H1 (cell line): ENCODE data around the gene KCNH4. TPM values are rescaled to one million over a fixed set of nuclear protein-coding genes. Genes with fewer than 3 reads are reported as not detected.

Experiments
- CTCF ChIA-PET: fragments of 300-600 bp; sonication (Branson Sonifier 250); formaldehyde crosslinking; loops from one replicate; lab custom pipeline; 2021; ENCODE audit not compliant: partially characterized antibody; lab: Charles Lee
- POLR2A ChIA-PET: fragments of 300-600 bp; sonication (Branson Sonifier 250); formaldehyde crosslinking; loops from one replicate; lab custom pipeline; 2021; ENCODE audit warnings: inconsistent platforms; ENCODE audit not compliant: partially characterized antibody; lab: Charles Lee
- DNase-seq, 2 experiments: peaks; one replicate each; pipeline versions ENCODE4 v3.0.0 to v3.0.0-alpha.2; 2010 to 2022; ENCODE audit warnings: low spot score in 2 of 2, low read depth in 1 of 2, mixed read lengths in 1 of 2
- FAIRE-seq: peaks from 2 replicates; lab custom pipeline; 2011; peaks lifted over from hg19 to GRCh38; lab: Jason Lieb, UNC
- H2AFZ ChIP-seq: 2 replicates; pipeline ENCODE4 v1.8.1; 2012; ENCODE audit warnings: low read length, inconsistent platforms
- H2AK5ac ChIP-seq: 2 replicates; pipeline ENCODE4 v1.6.1; 2013; ENCODE audit warnings: low read depth, low read length
- H2BK120ac ChIP-seq: replicated peaks from 2 replicates; pipeline ENCODE3; 2013; ENCODE audit warnings: low read depth, low read length, inconsistent platforms
- H2BK12ac ChIP-seq: 2 replicates; pipeline ENCODE4 v1.6.1; 2013; ENCODE audit warnings: low read depth, low read length
- H2BK15ac ChIP-seq: 2 replicates; pipeline ENCODE4 v1.6.1; 2013; ENCODE audit warnings: low read length
- H2BK20ac ChIP-seq: 2 replicates; pipeline ENCODE4 v1.6.1; 2013; ENCODE audit warnings: low read length
- H2BK5ac ChIP-seq: 2 replicates; pipeline ENCODE4 v1.6.1; 2013; ENCODE audit warnings: low read depth, low read length
- H3K14ac ChIP-seq: 2 replicates; pipeline ENCODE4 v1.6.1; 2013; ENCODE audit warnings: inconsistent platforms; ENCODE audit not compliant: insufficient read length
- H3K18ac ChIP-seq: 2 replicates; pipeline ENCODE4 v1.6.1; 2013; ENCODE audit warnings: low read length; ENCODE audit errors: extremely low read depth
- H3K23ac ChIP-seq: 2 replicates; pipeline ENCODE4 v1.6.1; 2013; ENCODE audit warnings: inconsistent platforms; ENCODE audit not compliant: insufficient read length
- H3K23me2 ChIP-seq: 2 replicates; pipeline ENCODE4 v1.6.1; 2013; ENCODE audit warnings: low read depth, low read length
- H3K27ac ChIP-seq: 2 replicates; pipeline ENCODE4 v1.6.1; 2011; ENCODE audit warnings: low read depth, low read length, inconsistent platforms
- H3K27me3 ChIP-seq, 4 experiments: replicated peaks in 1 of 4; 1 replicate in 1 of 4; 2 replicates in 3 of 4; pipeline versions ENCODE4 v1.6.1 to v1.8.1; 2011 to 2013; ENCODE audit warnings: low read length in 3 of 4, mild to moderate bottlenecking in 3 of 4, inconsistent platforms in 2 of 4, mixed read lengths in 2 of 4, moderate library complexity in 1 of 4; ENCODE audit not compliant: control insufficient read depth in 3 of 4, insufficient read depth in 3 of 4; ENCODE audit errors: extremely low read depth in 1 of 4
- H3K36me3 ChIP-seq, 4 experiments: 2 replicates each; pipeline versions ENCODE4 v1.6.1 to v1.8.1; 2011 to 2013; ENCODE audit warnings: mild to moderate bottlenecking in 4 of 4, low read length in 3 of 4, moderate library complexity in 2 of 4, control low read depth in 1 of 4, inconsistent platforms in 1 of 4; ENCODE audit not compliant: insufficient read depth in 4 of 4, control insufficient read depth in 2 of 4
- H3K4ac ChIP-seq: replicated peaks from 2 replicates; pipeline ENCODE3; 2013; ENCODE audit warnings: low read length, low read depth, mixed read lengths, inconsistent platforms; ENCODE audit not compliant: insufficient read length
- H3K4me1 ChIP-seq, 4 experiments: replicated peaks in 1 of 4; 1 replicate in 1 of 4; 2 replicates in 3 of 4; pipeline versions ENCODE4 v1.6.1 to v1.8.1; 2011 to 2013; ENCODE audit warnings: low read length in 3 of 4, inconsistent platforms in 2 of 4, mixed read lengths in 1 of 4; ENCODE audit not compliant: insufficient read depth in 4 of 4, control insufficient read depth in 3 of 4
- H3K4me2 ChIP-seq, 2 experiments: 2 replicates each; pipeline versions ENCODE4 v1.6.1 to v1.8.1; 2011 to 2013; ENCODE audit warnings: low read depth in 2 of 2, low read length in 2 of 2, control low read depth in 1 of 2, inconsistent platforms in 1 of 2, mild to moderate bottlenecking in 1 of 2; ENCODE audit not compliant: insufficient read depth in 1 of 2
- H3K4me3 ChIP-seq, 4 experiments: fragments of 200-600, 300-600 bp in 1 of 4; sonication (generic), shearing (Covaris generic), sonication (Bioruptor Twin) in 1 of 4; 2 replicates each; pipeline versions ENCODE4 v1.5.1 to v1.8.1; 2011 to 2016; ENCODE audit warnings: low read length in 4 of 4, low read depth in 3 of 4, control low read depth in 2 of 4, inconsistent platforms in 2 of 4, mild to moderate bottlenecking in 2 of 4, mixed read lengths in 1 of 4, moderate library complexity in 1 of 4; ENCODE audit not compliant: insufficient read depth in 2 of 4; ENCODE audit errors: extremely low read depth in 1 of 4
- H3K56ac ChIP-seq: replicated peaks from 2 replicates; pipeline ENCODE3; 2013; ENCODE audit warnings: low read depth, mild to moderate bottlenecking, mixed read lengths, low read length, inconsistent platforms; ENCODE audit not compliant: insufficient read length
- H3K79me1 ChIP-seq: 2 replicates; pipeline ENCODE4 v1.6.1; 2013; ENCODE audit warnings: low read depth, low read length, control low read depth
- H3K79me2 ChIP-seq, 2 experiments: 2 replicates each; pipeline versions ENCODE4 v1.6.1 to v1.8.1; 2012 to 2013; ENCODE audit warnings: low read length in 2 of 2, mild to moderate bottlenecking in 2 of 2, inconsistent platforms in 1 of 2; ENCODE audit not compliant: insufficient read depth in 2 of 2, control insufficient read depth in 1 of 2
- H3K9ac ChIP-seq, 4 experiments: replicated peaks in 1 of 4; 1 replicate in 1 of 4; 2 replicates in 3 of 4; pipeline versions ENCODE4 v1.6.1 to v1.8.1; 2011 to 2013; ENCODE audit warnings: low read depth in 3 of 4, low read length in 3 of 4, control low read depth in 2 of 4, mild to moderate bottlenecking in 2 of 4, moderate library complexity in 2 of 4, inconsistent platforms in 1 of 4; ENCODE audit errors: extremely low read depth in 1 of 4
- H3K9me3 ChIP-seq, 2 experiments: 2 replicates each; pipeline versions ENCODE4 v1.6.1 to v1.8.1; 2012 to 2013; ENCODE audit warnings: mild to moderate bottlenecking in 2 of 2, moderate library complexity in 2 of 2, control low read depth in 1 of 2, inconsistent platforms in 1 of 2, low read depth in 1 of 2, low read length in 1 of 2, mixed read lengths in 1 of 2; ENCODE audit not compliant: insufficient read depth in 2 of 2
- H4K20me1 ChIP-seq, 2 experiments: replicated peaks in 1 of 2; 2 replicates each; pipeline versions ENCODE3 to v1.8.1; 2011 to 2013; ENCODE audit warnings: inconsistent platforms in 2 of 2, low read length in 2 of 2, mild to moderate bottlenecking in 1 of 2; ENCODE audit not compliant: insufficient read depth in 2 of 2, control insufficient read depth in 1 of 2
- H4K5ac ChIP-seq: 2 replicates; pipeline ENCODE4 v1.6.1; 2013; ENCODE audit warnings: low read length, low read depth, mixed read lengths, inconsistent platforms; ENCODE audit not compliant: insufficient read length
- H4K8ac ChIP-seq: 2 replicates; pipeline ENCODE4 v1.8.0; 2013; ENCODE audit warnings: mild to moderate bottlenecking, moderate library complexity, low read length, inconsistent platforms; ENCODE audit not compliant: insufficient read depth; ENCODE audit errors: extremely low read depth
- H4K91ac ChIP-seq: replicated peaks from 2 replicates; pipeline ENCODE3; 2013; ENCODE audit warnings: low read length, mixed read lengths, inconsistent platforms; ENCODE audit not compliant: insufficient read length
- CTBP2 ChIP-seq: IDR thresholded peaks from 2 replicates; pipeline ENCODE4 v1.7.0; 2011; ENCODE audit warnings: borderline replicate concordance, mild to moderate bottlenecking, moderate library complexity, mixed read lengths, low read length; ENCODE audit not compliant: insufficient read depth, insufficient read length
- JUN ChIP-seq: IDR thresholded peaks from 2 replicates; pipeline ENCODE4 v1.6.1; 2011; ENCODE audit warnings: low read depth, mild to moderate bottlenecking, improper control_type of control experiment, low read length
- KDM1A ChIP-seq: fragments of 200-600, 300-600 bp; sonication (generic); IDR thresholded peaks from 2 replicates; pipeline ENCODE4 v1.7.1; 2016; ENCODE audit warnings: mild to moderate bottlenecking, low read length, borderline replicate concordance
- KDM5A ChIP-seq: fragments of 200-600 bp; IDR thresholded peaks from 2 replicates; pipeline ENCODE4 v1.7.1; 2012; ENCODE audit warnings: mild to moderate bottlenecking, low read length, inconsistent platforms, mixed read lengths
- RBBP5 ChIP-seq: IDR thresholded peaks from 2 replicates; pipeline ENCODE4 v1.7.1; 2012; ENCODE audit warnings: low read depth, mild to moderate bottlenecking, inconsistent platforms, low read length, moderate library complexity, borderline replicate concordance
- RNF2 ChIP-seq: fragments of 200-900, 300-1000 bp; sonication (generic); IDR thresholded peaks from 2 replicates; pipeline ENCODE4 v1.7.1; 2016; ENCODE audit warnings: borderline replicate concordance, low read depth, mild to moderate bottlenecking, antibody characterized with exemption, low read length; ENCODE audit not compliant: poor library complexity, severe bottlenecking; ENCODE audit errors: missing control alignments
- RXRA ChIP-seq: IDR thresholded peaks from 2 replicates; pipeline ENCODE4 v1.6.1; 2011; ENCODE audit warnings: low read depth, mild to moderate bottlenecking, low read length, moderate library complexity; ENCODE audit not compliant: insufficient read depth
- SP1 ChIP-seq: IDR thresholded peaks from 2 replicates; pipeline ENCODE4 v1.6.1; 2011; ENCODE audit warnings: low read depth, low read length
- SRF ChIP-seq: IDR thresholded peaks from 2 replicates; pipeline ENCODE4 v1.6.1; 2011; ENCODE audit warnings: mild to moderate bottlenecking, low read depth, low read length, moderate library complexity
- WGBS, 2 experiments: shearing (Covaris generic) in 1 of 2; methylation state at CpG; one replicate each; pipeline versions ENCODE4 v1.1.6 to v1.1.7; 2013 to 2015; ENCODE audit warnings: low lambda C conversion rate in 2 of 2, mixed read lengths in 2 of 2, inconsistent platforms in 1 of 2, low coverage in 1 of 2, missing lambda C conversion rate in 1 of 2; ENCODE audit not compliant: insufficient replicate concordance in 2 of 2, insufficient coverage in 1 of 2, insufficient read length in 1 of 2; ENCODE audit errors: extremely low coverage in 1 of 2, missing lambda C conversion rate in 1 of 2; 5-methylcytosine and 5-hydroxymethylcytosine counted together
- polyA plus RNA-seq, 7 experiments: library from polyadenylated mRNA; depleted of rRNA in 3 of 7; stranded (reverse) in 5 of 7; unstranded in 2 of 7; fragments of >200 nt in 5 of 7; fragments of 200-250 nt in 2 of 7; gene quantifications; 1 replicate in 5 of 7; 2 replicates in 1 of 7; 4 replicates in 1 of 7; pipeline versions ENCODE4 v1.2.1 to v1.2.3, GENCODE V29; 2011 to 2013; ENCODE audit warnings: missing spikeins in 2 of 7, mixed read lengths in 2 of 7
- total RNA-seq: library from RNA; stranded (reverse); fragmentation: NEBNext Ultra II Directional; extraction: Animal tissue kit (Norgen Biotek cat#: 25700); gene quantifications from 2 replicates; pipeline ENCODE4 v1.2.1, GENCODE V29; 2021
- TF ChIP-seq, protein P1 (sequence below): IDR thresholded peaks from 2 replicates; pipeline ENCODE4 v1.6.1; 2011; ENCODE audit warnings: low read length, improper control_type of control experiment
- TF ChIP-seq, protein P2 (sequence below): IDR thresholded peaks from 2 replicates; pipeline ENCODE4 v1.6.1; 2011; ENCODE audit warnings: low read depth, mild to moderate bottlenecking, low read length; ENCODE audit not compliant: insufficient read depth

Gene KCNH4
- total and polyA plus RNA-seq, 2 of the 8 experiments (the other 6 are each of a cell fraction or from before 2014, with no cell fraction given), result 0.44 to 0.47 TPM

DNA sequence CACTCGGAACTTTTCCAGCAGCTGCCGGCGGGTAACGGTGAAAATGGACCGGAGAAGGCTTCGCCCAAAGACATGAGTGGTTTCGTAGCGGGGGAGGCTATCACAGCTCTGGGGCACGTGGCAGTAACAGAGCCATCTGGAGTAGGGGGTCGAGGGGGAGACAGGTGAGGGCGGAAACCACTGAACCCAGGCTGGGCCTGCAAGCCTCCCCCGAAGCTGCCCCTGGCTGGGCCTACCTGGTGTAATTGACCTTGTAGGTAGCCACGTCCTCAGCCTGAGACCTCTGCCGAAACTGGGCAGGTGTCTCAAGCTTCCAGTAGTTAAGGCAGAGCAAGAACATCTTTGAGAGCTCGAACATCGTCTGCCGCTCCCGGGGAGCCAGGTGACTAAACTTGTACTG lies 61.6 kb downstream of the KCNH4 start:
- POLR2A ChIA-PET, result interaction anchor here (0.9 to 3.8 kb wide), 4 partner anchors 9 to 157 kb away, joined by 3 to 51 read pairs (median 8); partner anchors contain the start of genes DHX58 and DNAJC7
- 93% methylated on average over 18 of the region's 18 CpGs; no CpG with 5 or more reads in 1 of the 2 experiments for WGBS, 2 experiments
- no peak overlapping the region for H2BK15ac ChIP-seq

More for the DNA sequence above, 61.6 kb downstream of the KCNH4 start:
- Histone ChIP-seq H2BK20ac (no peak overlapping the region), H3K18ac (no peak overlapping the region), H3K36me3 (peaks cover 3 to 18% (median 5%) of the 10 kb centered on the region in 4 experiments; a peak in 6 of 8 replicates), H3K9me3 (no peaks in the 10 kb centered on the region), H3K4me2 (no peak overlapping the region), H2AK5ac (no peak overlapping the region), H3K4ac (no peak overlapping the region), H3K23me2 (peaks cover 10% of the 10 kb centered on the region), H4K5ac (no peak overlapping the region), H3K79me1 (no peaks in the 10 kb centered on the region; the same call in 1 of the 2 replicates)
- TF ChIP-seq KDM5A (no peak), KDM1A (no peak), JUN (no peak), SRF (no peak), RNF2 (no peak), CTBP2 (no peak), RBBP5 (no peak), RXRA (no peak), SP1 (no peak)
- TF ChIP-seq, protein P1, sequence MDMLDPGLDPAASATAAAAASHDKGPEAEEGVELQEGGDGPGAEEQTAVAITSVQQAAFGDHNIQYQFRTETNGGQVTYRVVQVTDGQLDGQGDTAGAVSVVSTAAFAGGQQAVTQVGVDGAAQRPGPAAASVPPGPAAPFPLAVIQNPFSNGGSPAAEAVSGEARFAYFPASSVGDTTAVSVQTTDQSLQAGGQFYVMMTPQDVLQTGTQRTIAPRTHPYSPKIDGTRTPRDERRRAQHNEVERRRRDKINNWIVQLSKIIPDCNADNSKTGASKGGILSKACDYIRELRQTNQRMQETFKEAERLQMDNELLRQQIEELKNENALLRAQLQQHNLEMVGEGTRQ, result no peak
- TF ChIP-seq, protein P2, sequence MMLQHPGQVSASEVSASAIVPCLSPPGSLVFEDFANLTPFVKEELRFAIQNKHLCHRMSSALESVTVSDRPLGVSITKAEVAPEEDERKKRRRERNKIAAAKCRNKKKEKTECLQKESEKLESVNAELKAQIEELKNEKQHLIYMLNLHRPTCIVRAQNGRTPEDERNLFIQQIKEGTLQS, result no peak
- TF ChIP-seq, all 59 proteins: peak for 0
- DNase-seq (no peak), FAIRE-seq (no peak)
- Histone ChIP-seq H3K27me3 (no peaks in the 10 kb centered on the region; a peak in 2 of 7 replicates), H3K9ac (no peak overlapping the region), H3K79me2 (no peaks in the 10 kb centered on the region), H3K56ac (no peak overlapping the region), H3K27ac (no peak overlapping the region), H4K8ac (no peak overlapping the region), H3K23ac (no peak overlapping the region), H3K4me1 (peaks cover 0 to 17% (median 13%) of the 10 kb centered on the region in 4 experiments; a peak in 6 of 7 replicates), H2AFZ (no peak overlapping the region), H4K91ac (no peak overlapping the region), H4K20me1 (peaks cover 0 to 5% of the 10 kb centered on the region in 2 experiments), H3K14ac (no peak overlapping the region), H2BK120ac (no peak overlapping the region), H3K4me3 (no peak overlapping the region), H2BK12ac (no peak overlapping the region), H2BK5ac (no peak overlapping the region)
- CTCF ChIA-PET, result interaction anchor here (0.6 to 39.4 kb wide), 22 partner anchors 8 to 333 kb away, joined by 3 to 1084 read pairs (median 8); partner anchors contain the start of genes DNAJC7, JUP, KCNH4 and NKIRAS2
